HG02970 (cell line): ENCODE results near the gene FLT1.

Experiments
- ATAC-seq: cut with Tn5 transposase; IDR thresholded peaks from one replicate; pipeline ENCODE4 v1.9.1; 2021; ENCODE audit warnings: mild to moderate bottlenecking, moderate library complexity, moderate number of reproducible peaks; ENCODE audit not compliant: unreplicated experiment, low FRiP score

The FLT1 gene

GRCh38 chr13:28327373-28328270 is 167.3 kb downstream of the FLT1 start:
- no peak for ATAC-seq

- ATAC-seq = no peak
Measured at GRCh38 chr13:28326056-28326455, 168.9 kb downstream of the FLT1 start.

GRCh38 chr13:28325022-28325421 is 169.9 kb downstream of the FLT1 start:
- no peak for ATAC-seq

- no peak for ATAC-seq
Measured at GRCh38 chr13:28324181-28324789, 170.6 kb downstream of the FLT1 start.

- ATAC-seq = no peak
Measured at GRCh38 chr13:28322256-28322905, 172.5 kb downstream of the FLT1 start.

GRCh38 chr13:28321756-28322155 is 173.2 kb downstream of the FLT1 start:
- no peak for ATAC-seq

- ATAC-seq = no peak
Measured at GRCh38 chr13:28320884-28321574, 173.9 kb downstream of the FLT1 start.

- ATAC-seq = no peak
Measured at GRCh38 chr13:28320209-28320608, 174.7 kb downstream of the FLT1 start.

GRCh38 chr13:28319528-28319927 is 175.4 kb downstream of the FLT1 start:
- no peak for ATAC-seq

- no peak for ATAC-seq
Measured at GRCh38 chr13:28318496-28318895, 176.4 kb downstream of the FLT1 start.

- no peak for ATAC-seq
Measured at GRCh38 chr13:28316836-28317235, 178.1 kb downstream of the FLT1 start.

GRCh38 chr13:28316129-28316528 is 178.8 kb downstream of the FLT1 start:
- ATAC-seq = no peak

- ATAC-seq = no peak
Measured at GRCh38 chr13:28314879-28315278, 180.0 kb downstream of the FLT1 start.

- no peak for ATAC-seq
Measured at GRCh38 chr13:28313579-28313978, 181.3 kb downstream of the FLT1 start.

GRCh38 chr13:28306325-28306724 is 188.6 kb downstream of the FLT1 start:
- ATAC-seq = no peak

- ATAC-seq = no peak
Measured at GRCh38 chr13:28301839-28302238, 193.1 kb downstream of the FLT1 start.

- ATAC-seq = no peak
Measured at GRCh38 chr13:28299916-28300315, 195.0 kb downstream of the FLT1 start.

- no peak for ATAC-seq
Measured at GRCh38 chr13:28297341-28297740, 197.6 kb downstream of the FLT1 start.

- no peak for ATAC-seq
Measured at GRCh38 chr13:28286263-28286662, 208.7 kb downstream of the FLT1 start.

- no peak for ATAC-seq
Measured at GRCh38 chr13:28283600-28283999, 211.3 kb downstream of the FLT1 start.

GRCh38 chr13:28282451-28282850 is 212.5 kb downstream of the FLT1 start:
- no peak for ATAC-seq
